GM18511 (cell line): ENCODE results near the gene NEDD4L.

Source experiments
- ATAC-seq: cut with Tn5 transposase; IDR thresholded peaks from one replicate; pipeline ENCODE4 v1.9.1; 2021; ENCODE audit warnings: mild to moderate bottlenecking, moderate library complexity; ENCODE audit not compliant: unreplicated experiment

The NEDD4L gene

DNA sequence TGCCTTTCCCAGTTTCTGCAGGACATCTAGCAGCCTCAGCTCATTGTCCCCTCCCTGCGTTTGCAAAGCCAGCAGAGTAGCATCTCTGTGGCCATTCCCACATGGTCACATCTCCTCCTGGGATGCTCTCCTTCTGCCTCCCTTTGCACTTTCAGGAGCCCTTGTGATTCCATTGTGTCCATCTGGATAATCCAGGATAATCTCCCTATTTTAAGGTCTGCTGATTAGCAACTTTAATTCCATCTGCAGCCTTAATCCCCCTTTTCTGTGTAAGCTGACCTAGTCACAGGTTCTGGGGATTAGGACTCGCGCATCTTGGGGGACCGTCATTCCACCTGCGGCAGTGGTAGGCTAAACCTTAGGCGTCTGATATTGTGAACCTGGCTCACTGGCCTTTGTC, 70.7 kb downstream of the NEDD4L start:
- ATAC-seq = no peak

DNA sequence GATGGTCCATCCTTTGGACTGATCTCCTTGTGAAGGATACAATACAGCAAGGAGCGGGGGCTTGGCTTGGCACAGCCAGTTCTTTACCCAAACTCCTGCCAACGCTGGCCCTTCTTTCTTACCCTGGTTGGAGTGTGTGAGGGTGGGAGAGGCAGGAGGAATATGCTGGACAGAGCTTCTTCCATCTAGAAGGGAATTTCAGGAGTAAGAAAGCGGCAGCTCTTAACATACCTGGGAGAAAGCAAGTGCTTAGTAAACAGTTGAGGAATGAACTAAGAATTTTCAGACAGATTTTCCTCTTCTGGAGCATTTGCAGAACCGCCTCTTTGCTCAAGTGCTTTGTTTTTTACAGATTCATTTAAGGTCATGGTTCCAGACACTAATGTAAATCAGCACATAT, 72.8 kb downstream of the NEDD4L start:
- ATAC-seq = no peak

DNA sequence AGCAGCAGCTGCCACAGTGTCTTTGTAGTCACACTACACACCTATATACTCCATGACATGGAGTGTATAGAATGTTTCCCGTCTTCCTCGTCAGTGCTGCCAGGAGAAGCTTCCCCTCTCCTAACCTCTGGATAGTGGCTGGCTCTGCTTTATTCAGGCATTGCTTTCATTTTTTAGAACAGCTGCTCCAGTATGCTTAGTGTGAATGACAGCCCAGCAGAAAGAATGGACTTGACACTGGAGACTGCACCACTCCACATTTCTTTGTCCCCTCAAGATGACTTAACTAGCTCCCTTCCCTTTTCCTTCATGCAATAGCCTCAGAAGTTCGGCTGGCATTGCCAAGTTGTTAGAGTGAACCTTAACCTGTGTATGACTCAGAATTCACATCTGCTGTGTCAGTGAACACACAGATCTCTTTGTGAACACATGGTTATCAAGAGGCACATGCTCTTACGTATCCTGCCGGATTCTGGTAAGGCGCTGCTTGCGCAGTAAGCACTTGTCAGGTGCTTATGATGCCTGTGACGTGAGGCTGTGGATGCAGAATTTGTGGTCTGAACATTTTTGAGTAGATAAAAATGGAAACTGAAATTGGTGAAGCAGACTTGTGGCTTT, 73.9 kb downstream of the NEDD4L start:
- ATAC-seq = no peak

DNA sequence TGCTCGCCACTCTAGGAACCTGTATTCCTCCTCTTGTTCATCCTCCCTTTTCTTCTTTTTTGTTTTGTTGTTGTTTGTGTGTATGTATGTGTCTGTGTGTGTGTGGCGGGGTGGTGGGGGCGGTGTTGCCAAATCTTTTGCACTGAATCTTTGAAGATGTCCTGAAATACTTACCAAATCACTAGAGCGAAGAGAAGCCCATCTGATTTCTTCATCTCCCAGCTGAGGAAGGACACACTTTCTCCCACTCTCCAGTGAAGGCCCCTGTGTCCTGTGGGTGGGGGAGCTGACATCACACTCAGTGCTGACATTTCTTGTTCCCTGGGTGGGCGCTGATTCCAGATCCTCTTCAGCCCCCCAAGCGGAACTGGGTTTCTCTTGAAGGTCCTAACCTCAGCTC, 74.5 kb downstream of the NEDD4L start:
- ATAC-seq = no peak

DNA sequence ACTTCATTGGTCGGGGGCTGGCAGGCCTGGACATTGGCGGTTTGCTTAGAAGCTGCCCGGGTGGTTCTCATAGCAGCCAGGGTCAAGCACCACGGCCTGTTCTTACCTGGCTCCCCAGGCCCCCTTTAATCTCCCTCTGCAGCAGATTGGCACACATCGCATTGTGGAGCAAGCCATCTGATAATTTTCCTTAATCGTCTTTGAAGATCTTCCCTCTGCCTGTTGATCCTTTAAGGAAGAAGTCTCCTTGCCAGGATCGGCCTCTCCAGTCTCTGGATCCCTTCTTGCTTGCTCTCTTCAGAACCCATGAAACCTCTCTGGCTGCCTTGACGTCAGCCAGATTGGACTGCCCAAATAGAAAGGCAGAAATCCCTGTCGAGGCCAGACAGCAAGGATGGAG, 75.8 kb downstream of the NEDD4L start:
- no peak for ATAC-seq

DNA sequence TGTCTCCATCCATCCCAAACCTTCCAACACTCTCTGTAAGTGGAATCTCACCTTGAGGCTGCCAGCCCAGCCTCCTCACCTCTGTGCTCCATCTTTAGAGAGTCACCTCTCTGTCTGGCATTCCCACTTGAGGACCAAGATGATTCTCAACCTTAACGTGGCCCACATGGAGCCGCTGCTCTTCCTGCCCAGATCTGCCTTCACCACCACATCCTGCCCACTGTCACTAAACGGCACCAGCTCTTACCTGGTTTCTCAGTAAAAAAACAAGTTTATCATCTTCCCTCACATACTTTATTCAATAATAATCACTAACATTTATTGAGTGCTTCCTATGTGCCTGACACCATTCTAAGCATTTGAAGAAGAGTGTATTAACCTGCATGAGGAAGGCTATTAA, 80.4 kb downstream of the NEDD4L start:
- ATAC-seq = no peak

DNA sequence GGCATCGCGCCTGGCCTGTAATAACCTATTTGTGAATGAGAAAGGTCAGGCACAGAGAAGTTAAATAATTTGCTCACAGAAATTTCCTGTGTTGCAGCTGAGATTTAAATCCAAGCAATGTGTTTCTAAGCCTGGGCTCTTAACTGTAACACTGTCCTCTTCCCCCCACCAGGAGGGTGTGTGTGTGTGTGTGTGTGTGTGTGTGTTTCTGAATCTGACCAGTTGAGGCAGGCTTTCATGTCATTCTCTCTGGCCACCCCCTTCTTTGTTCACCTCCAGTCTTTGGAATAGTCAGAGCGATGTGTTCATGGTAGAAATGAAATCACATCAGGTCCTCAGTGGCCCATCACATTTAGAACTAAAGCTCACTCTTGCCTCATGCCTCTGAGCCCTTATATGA, 81.2 kb downstream of the NEDD4L start:
- ATAC-seq = no peak

DNA sequence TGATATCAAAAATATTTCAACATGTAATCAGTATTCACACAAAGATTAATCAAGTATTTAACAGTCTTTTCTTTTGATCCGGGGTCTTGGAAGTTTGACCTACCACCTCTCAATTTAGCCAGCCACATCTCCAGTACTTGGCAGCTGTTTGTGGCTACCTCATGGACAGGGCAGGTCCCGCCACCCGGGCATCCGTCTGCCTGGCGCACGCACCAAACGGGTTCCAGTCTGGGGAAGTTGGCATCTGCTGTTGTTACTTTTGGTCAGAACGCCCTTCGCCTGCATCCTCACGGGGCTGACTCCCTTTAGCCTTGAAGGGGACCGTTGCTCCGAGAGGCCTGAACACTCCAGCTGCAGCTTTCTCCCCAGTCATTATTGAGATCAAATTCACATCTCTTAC, 81.7 kb downstream of the NEDD4L start:
- ATAC-seq = no peak

DNA sequence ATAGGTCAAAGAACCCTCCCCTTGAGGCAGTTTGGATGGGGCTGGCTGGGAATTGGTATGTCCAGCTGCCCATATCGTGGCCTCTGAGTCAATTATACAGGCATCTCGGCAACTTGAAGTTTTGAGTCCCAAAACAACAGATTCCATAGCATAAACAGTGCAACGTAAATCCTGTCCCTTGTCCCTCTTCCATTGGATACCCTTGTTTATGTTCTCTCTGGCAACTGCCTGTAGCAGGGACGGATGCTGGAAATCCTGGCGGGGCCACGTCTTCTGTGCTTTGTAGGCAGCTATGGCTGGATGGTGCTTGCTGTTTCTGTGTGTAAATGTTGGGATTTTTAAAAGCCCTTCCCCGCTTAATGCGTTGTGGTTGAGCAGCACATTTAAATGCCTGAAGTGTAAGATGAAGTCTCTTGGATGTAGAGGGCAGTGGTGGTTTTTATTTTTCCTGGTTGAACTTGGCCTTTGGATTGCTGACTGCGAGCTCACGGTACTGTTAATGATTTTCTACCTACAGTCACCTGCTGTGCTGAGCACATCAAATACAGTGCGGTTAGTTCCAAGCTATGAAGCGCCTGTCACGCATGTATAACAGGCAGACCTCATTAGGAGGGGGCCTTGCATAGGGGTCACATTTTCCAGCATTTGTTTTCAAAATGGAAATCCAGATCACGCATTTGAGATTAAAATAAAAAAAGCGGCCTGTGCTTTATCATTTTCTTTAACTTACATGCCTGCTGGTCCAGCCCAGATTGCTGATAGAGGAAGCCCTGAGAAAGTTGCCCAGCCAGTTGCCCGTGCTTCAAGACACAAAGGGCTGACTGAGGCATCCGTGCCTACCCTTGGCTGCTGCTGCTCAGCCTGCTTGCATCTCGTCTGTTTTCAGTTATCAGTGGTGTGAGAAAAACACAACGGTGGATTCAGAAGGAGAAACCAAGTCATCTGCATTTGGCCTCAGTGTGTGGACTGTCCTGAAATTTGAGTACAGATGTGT, 84.7 kb downstream of the NEDD4L start:
- no peak for ATAC-seq

DNA sequence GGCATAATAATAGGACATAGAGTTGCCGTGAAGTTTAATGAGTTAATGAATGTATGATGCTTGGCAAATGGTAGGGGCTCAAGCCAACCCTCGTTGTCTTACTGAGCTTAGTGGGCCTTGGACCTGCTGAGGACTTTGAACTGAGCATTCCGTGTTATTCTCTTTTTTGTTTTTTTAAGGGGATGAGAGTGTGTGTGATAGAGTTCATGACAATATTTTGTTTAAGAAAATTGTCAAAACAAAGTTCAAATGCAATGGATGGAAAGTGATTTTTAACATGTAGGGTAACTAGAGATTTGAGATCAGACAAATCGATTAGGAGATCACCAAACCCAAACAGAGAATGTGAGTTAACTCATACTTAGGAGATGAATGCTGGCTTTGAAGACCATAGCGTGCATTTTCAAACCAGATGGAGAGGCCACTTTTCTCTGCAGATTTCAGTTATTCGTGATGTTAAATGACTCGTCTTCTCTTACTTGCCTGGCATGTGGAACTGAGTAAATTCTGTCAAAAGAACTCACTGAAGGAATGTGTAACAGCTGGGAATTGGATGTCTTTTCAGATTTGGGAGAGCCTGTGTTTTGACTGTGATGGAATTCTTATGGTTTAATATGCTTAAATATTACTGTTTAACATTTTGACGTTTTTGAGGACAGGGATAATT, 88.7 kb downstream of the NEDD4L start:
- no peak for ATAC-seq

DNA sequence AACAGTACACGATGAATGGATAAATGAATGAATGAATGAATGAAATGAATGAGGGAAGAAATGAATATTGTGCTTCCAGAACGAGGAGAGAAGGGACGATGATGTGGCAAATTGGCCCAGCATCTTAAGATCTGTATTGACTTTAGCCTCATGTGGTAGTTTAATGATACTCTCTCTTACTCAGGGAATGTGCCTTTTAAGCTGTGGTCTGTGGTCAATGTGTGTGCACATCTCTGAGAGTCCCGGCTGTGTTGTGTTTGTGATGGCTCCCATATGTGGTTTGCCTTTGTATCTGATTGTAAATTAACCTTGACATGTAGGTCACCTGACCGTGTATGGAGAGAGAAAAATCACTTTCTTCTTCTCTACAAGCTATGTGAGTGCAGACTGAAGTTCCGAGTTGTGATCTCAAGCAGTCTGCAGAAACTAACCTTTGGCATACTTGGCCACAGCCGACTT, 91.2 kb downstream of the NEDD4L start:
- ATAC-seq = peak; percentile 73

DNA sequence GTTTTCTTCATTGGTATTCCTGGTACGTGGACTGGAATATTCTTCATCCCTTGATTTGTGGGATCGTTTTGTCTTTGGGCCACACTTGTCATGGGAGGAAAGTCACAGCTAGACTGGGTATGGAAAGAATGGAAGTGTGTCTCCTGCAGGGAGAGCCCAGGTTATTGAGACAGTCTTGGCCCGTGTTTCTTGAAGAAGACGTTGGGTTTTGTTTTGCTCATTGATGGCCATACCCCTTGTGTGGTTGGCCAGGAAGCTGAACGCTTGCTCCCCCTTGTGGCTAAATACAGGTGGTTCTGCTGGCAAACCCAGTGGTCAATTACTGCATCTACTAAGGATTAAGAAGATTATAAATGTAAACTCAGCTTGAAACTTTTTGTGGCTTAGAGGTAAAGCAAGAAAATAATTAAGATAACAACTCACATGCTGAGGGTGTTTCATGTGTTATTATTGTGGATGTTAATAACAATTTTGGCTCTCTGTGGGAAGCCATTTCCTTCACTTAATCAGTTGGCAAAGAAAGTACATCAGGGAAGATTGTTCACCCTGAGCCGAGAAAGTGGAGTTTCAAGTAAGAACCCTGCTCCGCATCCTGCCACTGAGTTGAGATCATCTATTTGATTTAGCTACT, 91.8 kb downstream of the NEDD4L start:
- ATAC-seq = peak; percentile 77

DNA sequence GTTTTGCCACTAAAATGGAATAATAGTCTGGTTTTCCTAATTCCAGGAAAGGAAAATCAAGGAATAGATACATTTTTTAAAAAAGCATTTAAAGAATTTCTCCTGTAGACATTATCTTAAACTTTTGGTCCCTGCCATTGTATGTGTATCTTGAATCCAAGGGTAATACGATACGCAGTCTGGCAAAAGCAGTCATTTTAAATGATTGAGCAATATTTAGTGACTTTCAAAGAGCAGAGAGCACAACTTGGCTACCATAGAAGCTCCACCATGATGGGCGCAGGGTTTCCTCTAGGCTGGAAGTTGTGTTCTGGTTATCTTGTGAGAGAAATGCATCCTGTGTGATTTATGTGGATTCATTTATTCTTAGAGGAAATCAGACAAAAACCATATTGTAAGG, 92.9 kb downstream of the NEDD4L start:
- ATAC-seq = no peak

DNA sequence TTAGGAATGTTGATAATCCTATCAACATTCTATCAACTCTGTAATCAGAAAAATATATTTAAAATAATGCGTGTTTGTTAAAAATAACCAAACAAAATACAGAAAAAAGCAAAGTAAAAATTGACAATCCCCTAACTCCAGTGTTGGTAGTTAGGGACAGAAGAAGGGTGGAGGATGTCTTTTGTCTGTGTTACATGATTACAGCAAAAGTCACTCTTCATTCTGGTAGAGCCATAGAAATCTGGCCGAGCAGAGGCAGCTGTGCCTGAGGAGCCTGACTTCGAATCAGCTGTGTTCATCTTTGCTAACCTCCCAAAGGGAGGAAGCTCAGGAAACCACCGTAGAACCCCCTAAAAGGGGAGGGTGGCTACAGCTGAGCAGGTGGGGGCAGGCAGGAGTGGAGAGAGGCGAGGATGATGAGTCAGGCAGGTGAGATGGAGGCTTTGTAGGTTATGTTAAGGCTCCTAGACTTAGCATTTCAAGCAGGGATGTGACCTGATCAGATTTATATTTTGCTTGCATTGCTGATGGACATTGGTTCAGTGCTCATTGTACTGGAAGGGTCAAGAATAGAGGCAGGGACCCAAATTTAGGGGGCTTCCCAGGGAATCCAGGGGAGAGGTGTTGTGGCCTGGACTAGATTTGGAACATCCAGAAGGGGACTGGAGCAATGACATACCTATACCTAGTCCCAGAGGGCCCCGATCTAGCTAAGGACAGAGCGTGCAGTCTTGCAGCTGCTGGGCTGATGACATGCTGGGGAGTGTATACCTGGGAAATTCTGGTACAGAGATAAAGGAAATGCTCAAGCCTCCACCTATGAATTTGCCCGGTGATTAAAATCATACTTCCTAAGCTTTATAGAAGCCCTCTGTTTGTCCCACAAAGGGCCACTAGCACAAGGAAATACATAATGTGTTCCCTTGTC, 95.7 kb downstream of the NEDD4L start:
- no peak for ATAC-seq

DNA sequence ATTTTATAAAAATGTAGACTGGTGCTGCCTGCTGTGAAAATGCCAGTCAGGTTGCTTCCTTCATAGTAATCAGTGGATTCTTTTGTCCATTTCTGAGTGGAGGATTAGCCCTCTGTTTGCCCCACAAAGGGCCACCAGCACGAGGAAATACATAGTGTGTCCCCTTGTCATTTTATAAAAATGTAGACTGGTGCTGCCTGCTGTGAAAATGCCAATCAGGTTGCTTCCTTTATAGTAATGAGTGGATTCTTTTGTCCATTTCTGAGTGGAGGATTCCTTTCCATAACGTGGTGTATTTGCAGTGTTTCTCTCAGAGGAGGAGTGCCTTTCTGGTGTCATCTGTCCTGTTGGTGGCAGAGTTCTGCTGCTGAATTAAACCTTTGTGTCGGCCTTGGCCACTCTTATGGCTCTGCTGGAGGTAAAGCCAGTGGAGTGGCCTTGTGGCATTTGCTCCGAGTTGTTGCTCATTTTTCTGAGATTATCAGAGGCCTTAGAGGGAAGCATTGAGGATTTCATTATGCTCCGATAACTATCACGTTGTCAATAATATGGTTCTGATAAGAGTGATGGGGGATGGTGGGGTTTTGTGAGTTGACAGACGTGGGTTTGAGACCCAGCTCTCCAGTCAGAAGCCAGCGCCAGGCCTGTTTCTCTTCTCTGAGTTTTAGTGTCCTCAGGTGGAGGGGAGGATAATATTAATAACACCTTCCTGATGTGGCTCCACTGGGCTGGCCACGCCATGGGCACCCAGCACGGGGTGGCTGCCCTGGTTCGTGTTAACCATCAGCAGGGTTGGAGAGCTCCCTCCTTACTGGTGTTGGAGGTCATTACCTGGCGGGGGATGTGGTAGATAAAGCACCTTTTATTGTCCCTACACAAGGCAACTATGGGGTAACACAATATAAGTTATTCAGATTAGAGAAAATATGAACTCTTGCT, 96.6 kb downstream of the NEDD4L start:
- no peak for ATAC-seq

DNA sequence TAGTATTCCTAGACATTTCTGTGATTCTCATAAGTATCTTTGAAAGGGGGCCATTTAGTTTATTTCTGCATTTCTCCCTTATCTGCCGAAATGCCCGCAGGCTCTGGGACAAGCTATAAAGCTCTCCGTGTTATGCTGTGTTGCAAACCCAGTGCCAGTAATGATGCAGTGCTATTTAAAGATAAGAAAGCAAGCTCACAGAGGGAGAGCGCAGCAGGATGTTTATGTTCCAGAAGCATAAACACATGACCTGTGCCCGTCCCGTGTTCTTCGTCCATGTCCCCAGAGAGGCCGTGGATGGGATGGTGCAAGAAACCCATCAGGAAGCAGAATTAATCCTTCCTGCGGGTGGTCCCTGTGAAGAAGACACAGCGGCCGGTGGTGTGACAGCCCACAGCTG, 99.4 kb downstream of the NEDD4L start:
- no peak for ATAC-seq

DNA sequence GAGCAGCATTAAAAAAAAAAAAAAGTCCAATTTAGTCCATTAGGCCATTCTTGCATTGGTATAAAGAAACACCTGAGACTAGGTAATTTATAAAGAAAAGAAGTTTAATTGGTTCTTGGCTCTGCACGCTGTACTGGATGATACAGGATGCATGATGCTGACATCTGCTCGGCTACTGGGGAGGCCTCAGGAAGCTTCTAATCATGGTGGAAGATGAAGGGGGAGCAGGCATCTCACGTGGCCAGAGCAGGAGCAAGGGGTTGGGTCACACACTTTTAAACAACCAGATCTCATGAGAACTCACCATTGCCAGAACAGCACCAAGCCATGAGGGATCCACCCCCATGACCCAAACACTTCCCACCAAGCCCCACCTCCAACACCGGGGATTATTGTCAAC, 100.1 kb downstream of the NEDD4L start:
- ATAC-seq = no peak

DNA sequence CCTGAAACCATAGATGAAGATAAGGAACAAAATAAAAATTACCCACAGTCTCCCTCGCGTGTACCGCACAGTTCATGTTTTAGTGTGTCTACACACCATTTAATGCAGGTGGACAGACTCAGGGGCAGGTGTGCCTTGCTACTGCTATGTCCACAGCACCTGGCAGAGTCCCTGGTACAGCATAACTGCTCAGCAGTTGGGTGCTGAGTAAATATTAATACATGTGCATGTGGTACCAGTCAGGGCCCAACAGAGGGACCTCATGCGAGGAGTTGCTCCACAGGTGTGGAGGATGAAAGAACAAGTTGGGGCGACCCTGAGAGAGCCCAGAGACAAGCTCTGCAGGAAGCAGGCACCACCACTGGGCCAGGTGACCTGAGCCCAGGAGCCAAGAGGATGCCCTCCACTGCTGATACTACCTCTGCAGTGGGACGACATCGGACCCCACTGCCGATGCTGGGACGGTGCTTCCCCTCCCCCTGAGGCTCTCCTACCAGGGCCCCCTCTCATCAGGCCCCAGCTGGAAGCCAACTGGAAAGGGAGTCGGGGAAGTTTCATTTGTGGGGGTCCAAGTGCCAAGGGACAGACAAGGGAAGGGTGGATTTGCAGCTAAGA, 100.8 kb downstream of the NEDD4L start:
- ATAC-seq = no peak

DNA sequence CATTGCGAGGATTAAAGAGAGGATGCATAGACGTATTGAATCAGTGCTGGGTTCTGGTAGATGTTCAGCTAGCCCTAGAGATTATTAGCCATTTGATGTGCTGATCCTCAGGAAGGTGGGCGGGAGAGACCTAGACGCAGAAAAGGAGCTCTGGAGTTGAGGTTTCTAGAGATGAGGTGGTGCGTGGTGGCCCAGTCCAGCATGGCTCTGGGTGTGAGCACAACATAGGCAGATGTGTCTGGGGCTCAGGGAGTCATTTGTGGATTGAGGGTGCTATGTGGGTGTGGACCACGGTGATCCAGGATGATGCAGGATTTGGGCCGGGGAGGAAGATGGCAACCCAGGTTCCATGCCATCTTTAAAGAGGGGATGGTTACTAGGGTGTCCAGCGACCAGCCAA, 102.1 kb downstream of the NEDD4L start:
- ATAC-seq = no peak
